ENCODE data around the gene PLA2G4E.

The PLA2G4E gene

DNA sequence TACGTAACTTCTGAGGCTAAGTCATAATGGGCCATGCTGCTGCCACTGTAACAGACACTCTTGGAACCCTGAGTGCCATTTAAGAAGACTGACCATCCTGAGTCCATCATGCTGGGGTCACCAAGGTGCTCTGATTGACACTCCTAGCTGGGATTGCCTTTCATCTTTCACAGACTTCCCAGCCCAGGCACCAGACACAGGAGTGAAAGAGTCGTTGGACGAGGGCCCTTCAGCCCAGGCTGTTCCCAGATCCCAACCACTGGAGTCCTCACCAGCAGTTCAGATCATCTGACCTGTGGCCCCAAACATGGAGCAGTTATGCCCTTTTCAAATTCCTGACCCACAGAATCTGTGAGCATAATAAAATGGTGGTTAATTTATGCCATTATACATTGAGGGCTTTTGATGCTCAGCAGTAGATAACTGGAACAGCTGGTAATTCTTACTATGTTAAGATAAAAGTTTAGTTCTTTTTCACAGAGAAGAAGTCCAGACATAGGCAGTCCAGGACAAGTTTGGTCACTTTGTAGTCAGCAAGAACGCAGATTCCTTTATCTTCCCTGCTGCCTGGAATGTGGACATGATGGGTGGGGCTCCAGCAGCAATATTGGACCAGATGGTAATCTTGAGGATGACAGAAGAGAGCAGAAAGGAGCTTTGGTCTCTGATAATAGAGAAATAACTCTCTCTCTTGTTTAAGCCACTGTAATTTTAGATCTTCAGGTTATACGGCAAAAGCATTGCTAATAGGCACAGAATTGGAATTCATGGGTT is 41.2 kb downstream of the PLA2G4E start:
- no peak for DNase-seq (ENCODE audit: low read depth)
- TF ChIP-seq CTCF (conservative IDR thresholded peaks at IDR 0.05; ENCODE audit: low read depth, low read length) = no peak

GRCh38 chr15:41978534-41978933 is 42.3 kb downstream of the PLA2G4E start:
- no peak overlapping the region for H3K4me3 ChIP-seq (ENCODE audit: low read depth, low read length)
- no peak for DNase-seq (ENCODE audit: low read depth)
- no peak for TF ChIP-seq CTCF (conservative IDR thresholded peaks at IDR 0.05; ENCODE audit: low read depth, low read length)

More for the DNA sequence above, 41.2 kb downstream of the PLA2G4E start:
- H3K4me3 ChIP-seq (ENCODE audit: low read depth, low read length) = no peak overlapping the region

GRCh38 chr15:41977757-41978383 is 43.0 kb downstream of the PLA2G4E start:
- no peak for DNase-seq (ENCODE audit: low read depth)
- no peak for TF ChIP-seq CTCF (conservative IDR thresholded peaks at IDR 0.05; ENCODE audit: low read depth, low read length)
- H3K4me3 ChIP-seq (ENCODE audit: low read depth, low read length) = no peak overlapping the region

DNA sequence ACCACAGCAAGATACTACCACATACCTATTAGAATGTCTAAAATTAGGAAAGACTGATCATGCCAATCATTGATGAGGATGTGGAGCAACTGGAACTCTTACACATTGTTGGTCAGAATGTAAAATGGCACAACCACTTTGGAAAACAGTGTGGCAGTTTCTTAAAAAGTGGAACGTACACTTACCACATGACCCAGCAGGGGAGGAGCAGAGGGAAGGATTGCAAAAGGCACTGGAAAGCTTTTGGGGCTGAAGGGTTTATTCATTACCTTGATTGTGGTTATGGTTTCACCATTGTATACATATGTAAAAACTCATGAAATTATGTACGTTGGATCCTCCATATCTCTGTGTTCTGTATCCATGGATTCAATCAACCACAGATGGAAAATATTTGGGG is 45.2 kb downstream of the PLA2G4E start:
- no peak overlapping the region for H3K4me3 ChIP-seq (ENCODE audit: low read depth, low read length)
- no peak for TF ChIP-seq CTCF (conservative IDR thresholded peaks at IDR 0.05; ENCODE audit: low read depth, low read length)
- no peak for DNase-seq (ENCODE audit: low read depth)

DNA sequence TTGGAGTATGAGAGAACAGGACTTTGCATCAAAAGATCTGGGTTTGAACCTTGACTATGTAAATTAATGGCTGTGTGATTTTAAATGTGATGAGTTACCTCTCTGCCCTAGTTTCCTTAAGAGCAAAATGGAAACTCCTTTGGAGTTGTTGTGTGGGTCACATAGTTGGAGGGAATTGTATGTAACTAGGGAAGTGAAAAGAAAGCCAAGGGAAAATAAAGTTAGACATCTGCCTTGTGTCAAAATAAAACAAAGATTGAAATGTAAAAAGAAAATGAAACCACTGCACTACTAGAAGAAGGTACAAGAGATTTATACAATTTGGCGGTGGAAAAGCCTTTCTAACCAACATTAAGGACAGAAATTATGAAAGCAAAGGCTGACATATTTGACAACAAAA is 46.8 kb downstream of the PLA2G4E start:
- TF ChIP-seq CTCF (conservative IDR thresholded peaks at IDR 0.05; ENCODE audit: low read depth, low read length) = no peak
- no peak overlapping the region for H3K4me3 ChIP-seq (ENCODE audit: low read depth, low read length)
- no peak for DNase-seq (ENCODE audit: low read depth)

- DNase-seq (ENCODE audit: low read depth) = peak; percentile 99
- peak within 1 kb of the TSS; percentile 75 for H3K4me3 ChIP-seq (ENCODE audit: low read depth, low read length)
- TF ChIP-seq CTCF (conservative IDR thresholded peaks at IDR 0.05; ENCODE audit: low read depth, low read length) = peak; percentile 29
These were observed 48.3 kb downstream of the PLA2G4E start, which contains the start of gene EHD4 for GRCh38 chr15:41972253-41973242. EHD4 (minus strand) TSS chr15:41972557; CDS start chr15:41972494, 63 bp downstream.
